ENCODE measurements around the gene ITGAV. TPM values are rescaled to one million over a fixed set of nuclear protein-coding genes. Genes with fewer than 3 reads are reported as not detected.

Gene ITGAV
- total and polyA plus RNA-seq, 8 donors: 9.0 to 83.3 (median 29.4) TPM

- WGBS, 2 donors: 88 to 100% methylated on average over 1 of the region's 1 CpG
These were observed 135.9 kb downstream of the ITGAV start for GRCh38 chr2:186725783-186726182.

GRCh38 chr2:186726938-186727337, 137.1 kb downstream of the ITGAV start:
- no peaks in the 10 kb centered on the region for H3K27me3 ChIP-seq

More at GRCh38 chr2:186725783-186726182, 135.9 kb downstream of the ITGAV start:
- no peaks in the 10 kb centered on the region for H3K27me3 ChIP-seq
- H3K4me3 ChIP-seq: no peak overlapping the region
- no peaks in the 10 kb centered on the region for H3K4me1 ChIP-seq
- intact Hi-C loops (cut with DNase I): no loop called here
- no peaks in the 10 kb centered on the region for H3K36me3 ChIP-seq
- no peaks in the 10 kb centered on the region for H3K9me3 ChIP-seq
- DNase-seq: no peak
- no peak overlapping the region for H3K27ac ChIP-seq
- ATAC-seq: no peak
- no peak for TF ChIP-seq CTCF (IDR thresholded peaks at IDR 0.05)
- FAIRE-seq: no peak

GRCh38 chr2:186728631-186729030, 138.8 kb downstream of the ITGAV start:
- DNase-seq (no peak), FAIRE-seq (no peak), ATAC-seq (no peak)
- Histone ChIP-seq H3K4me1 (no peaks in the 10 kb centered on the region), H3K27me3 (no peaks in the 10 kb centered on the region), H3K36me3 (no peaks in the 10 kb centered on the region), H3K27ac (no peak overlapping the region), H3K4me3 (no peak overlapping the region), H3K9me3 (no peaks in the 10 kb centered on the region)
- TF ChIP-seq CTCF (IDR thresholded peaks at IDR 0.05): no peak
- intact Hi-C loops (cut with DNase I): no loop called here
- 83 to 84% methylated on average over 2 of the region's 2 CpGs for WGBS, 2 donors

More at GRCh38 chr2:186726938-186727337, 137.1 kb downstream of the ITGAV start:
- no peaks in the 10 kb centered on the region for H3K36me3 ChIP-seq
- no peak for TF ChIP-seq CTCF (IDR thresholded peaks at IDR 0.05)
- intact Hi-C loops (cut with DNase I): no loop called here
- no peak overlapping the region for H3K27ac ChIP-seq
- no peaks in the 10 kb centered on the region for H3K9me3 ChIP-seq
- no peak overlapping the region for H3K4me3 ChIP-seq
- DNase-seq (no peak), ATAC-seq (no peak), FAIRE-seq (no peak)
- WGBS, 2 donors: 66 to 70% methylated on average over 3 of the region's 3 CpGs
- no peaks in the 10 kb centered on the region for H3K4me1 ChIP-seq

Other genes with a start within 250 kb of the ITGAV start
- gene ZC3H15, start 103.8 kb upstream of the ITGAV start, total RNA-seq: 10 to 100 TPM; 23.4 to 33.0 (median 30.4) TPM
- gene ZC3H15, start 103.8 kb upstream of the ITGAV start, polyA plus RNA-seq: 10 to 100 TPM; 31.2 to 33.2 TPM
- 1 to 10 TPM; 1.1 to 4.4 (median 1.7) TPM for gene FAM171B, start 104.0 kb downstream of the ITGAV start, total RNA-seq
- 1 to 10 TPM in 1 of 2 donors, under 1 TPM in 1; 0.61 to 2.2 TPM for gene FAM171B, start 104.0 kb downstream of the ITGAV start, polyA plus RNA-seq

Measured in pancreas (tissue), 10 donors.